Loucy (cell line): ENCODE data around the gene ARVCF.

Experiments
- CTCF ChIP-seq: fragments of 200-600 bp; sonication (generic); conservative IDR thresholded peaks from 2 replicates; pipeline ENCODE4 v1.5.1; 2014; ENCODE audit warnings: mild to moderate bottlenecking, antibody characterized with exemption, low read length
- EZH2phosphoT487 ChIP-seq: fragments of 200-600 bp; IDR thresholded peaks from 2 replicates; pipeline ENCODE4 v1.6.1; 2018; ENCODE audit warnings: antibody characterized with exemption, mild to moderate bottlenecking, moderate library complexity, borderline replicate concordance

GRCh38 chr22:19979712-19980493 lies 36.7 kb downstream of the ARVCF start:
- TF ChIP-seq CTCF (no peak), EZH2phosphoT487 (no peak)
